LNCAP (cell line): ENCODE results near the gene PCDHGB3.

Experiments used
- TF ChIP-seq, protein P1 (sequence below): fragments of 450-650 bp; IDR thresholded peaks from 2 replicates; pipeline ENCODE4 v1.5.1; 2017; ENCODE audit warnings: mild to moderate bottlenecking

The PCDHGB3 gene

DNA sequence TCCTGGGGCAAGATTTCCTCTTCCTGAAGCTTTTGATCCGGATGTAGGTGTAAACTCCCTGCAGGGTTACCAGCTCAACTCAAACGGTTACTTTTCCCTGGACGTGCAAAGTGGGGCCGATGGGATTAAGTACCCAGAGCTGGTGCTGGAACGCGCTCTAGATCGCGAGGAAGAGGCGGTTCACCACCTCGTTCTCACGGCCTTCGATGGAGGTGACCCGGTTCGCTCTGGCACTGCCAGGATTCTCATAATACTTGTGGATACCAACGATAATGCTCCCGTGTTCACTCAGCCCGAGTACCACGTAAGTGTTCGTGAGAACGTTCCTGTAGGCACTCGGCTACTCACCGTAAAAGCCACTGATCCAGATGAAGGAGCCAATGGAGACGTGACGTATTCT, 14.4 kb upstream of the PCDHGB3 start:
- TF ChIP-seq, protein P1, sequence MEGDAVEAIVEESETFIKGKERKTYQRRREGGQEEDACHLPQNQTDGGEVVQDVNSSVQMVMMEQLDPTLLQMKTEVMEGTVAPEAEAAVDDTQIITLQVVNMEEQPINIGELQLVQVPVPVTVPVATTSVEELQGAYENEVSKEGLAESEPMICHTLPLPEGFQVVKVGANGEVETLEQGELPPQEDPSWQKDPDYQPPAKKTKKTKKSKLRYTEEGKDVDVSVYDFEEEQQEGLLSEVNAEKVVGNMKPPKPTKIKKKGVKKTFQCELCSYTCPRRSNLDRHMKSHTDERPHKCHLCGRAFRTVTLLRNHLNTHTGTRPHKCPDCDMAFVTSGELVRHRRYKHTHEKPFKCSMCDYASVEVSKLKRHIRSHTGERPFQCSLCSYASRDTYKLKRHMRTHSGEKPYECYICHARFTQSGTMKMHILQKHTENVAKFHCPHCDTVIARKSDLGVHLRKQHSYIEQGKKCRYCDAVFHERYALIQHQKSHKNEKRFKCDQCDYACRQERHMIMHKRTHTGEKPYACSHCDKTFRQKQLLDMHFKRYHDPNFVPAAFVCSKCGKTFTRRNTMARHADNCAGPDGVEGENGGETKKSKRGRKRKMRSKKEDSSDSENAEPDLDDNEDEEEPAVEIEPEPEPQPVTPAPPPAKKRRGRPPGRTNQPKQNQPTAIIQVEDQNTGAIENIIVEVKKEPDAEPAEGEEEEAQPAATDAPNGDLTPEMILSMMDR = no peak

DNA sequence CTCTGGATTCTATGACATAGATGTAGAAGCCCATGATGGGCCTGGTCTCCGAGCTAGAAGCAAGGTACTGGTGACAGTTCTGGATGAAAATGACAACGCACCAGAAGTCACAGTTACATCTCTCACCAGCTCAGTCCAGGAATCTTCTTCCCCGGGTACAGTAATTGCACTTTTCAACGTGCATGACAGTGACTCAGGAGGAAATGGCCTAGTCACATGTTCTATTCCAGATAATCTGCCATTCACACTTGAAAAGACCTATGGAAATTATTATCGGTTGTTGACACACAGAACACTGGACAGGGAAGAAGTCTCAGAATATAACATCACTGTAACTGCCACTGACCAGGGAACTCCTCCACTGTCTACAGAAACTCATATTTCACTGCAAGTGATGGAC, 13.9 kb upstream of the PCDHGB3 start:
- TF ChIP-seq, protein P1 = no peak

DNA sequence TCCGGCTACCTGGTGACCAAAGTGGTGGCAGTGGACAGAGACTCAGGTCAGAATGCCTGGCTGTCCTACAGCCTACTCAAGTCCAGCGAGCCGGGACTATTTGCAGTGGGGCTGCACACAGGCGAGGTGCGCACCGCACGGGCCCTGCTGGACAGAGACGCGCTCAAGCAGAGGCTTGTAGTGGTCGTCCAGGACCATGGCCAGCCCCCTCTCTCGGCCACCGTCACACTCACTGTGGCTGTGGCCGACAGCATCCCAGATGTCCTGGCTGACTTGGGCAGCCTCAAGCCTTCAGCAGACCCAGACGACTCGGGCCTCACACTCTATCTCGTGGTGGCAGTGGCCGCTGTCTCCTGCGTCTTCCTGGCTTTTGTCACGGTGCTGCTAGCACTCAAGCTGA, 13.1 kb upstream of the PCDHGB3 start:
- TF ChIP-seq, protein P1 = no peak

DNA sequence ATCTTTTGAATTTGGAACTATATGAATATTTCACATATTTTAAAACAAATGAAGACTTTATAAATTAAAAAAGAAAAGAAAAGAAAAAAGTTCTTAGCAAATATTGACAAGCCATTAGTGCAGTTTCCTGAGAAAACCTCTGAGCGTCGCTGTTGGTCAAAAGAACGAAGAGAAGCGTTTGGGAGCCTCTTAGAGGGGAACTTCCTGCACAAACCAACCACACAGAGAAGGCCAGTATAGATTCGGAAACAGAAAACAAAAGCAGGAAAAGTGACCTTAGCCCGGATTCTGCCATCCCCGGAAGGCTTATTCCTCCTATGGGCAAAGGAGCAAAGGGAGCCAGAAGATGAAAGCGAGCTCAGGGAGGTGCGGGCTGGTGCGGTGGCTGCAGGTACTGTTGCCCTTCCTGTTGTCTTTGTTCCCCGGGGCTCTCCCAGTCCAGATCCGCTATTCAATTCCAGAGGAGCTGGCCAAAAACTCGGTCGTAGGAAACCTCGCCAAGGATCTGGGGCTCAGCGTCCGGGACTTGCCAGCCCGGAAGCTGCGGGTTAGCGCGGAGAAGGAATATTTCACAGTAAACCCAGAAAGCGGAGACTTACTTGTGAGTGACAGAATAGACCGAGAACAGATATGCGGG, 10.1 kb upstream of the PCDHGB3 start, which contains the start of gene PCDHGB2:
TSS of gene PCDHGB2 (plus strand) at position 205 of the 637 bp plus-strand sequence. CDS start at position 347, 142 bp downstream.
- TF ChIP-seq, protein P1 = peak; percentile 14; the same call in 1 of the 2 replicates

DNA sequence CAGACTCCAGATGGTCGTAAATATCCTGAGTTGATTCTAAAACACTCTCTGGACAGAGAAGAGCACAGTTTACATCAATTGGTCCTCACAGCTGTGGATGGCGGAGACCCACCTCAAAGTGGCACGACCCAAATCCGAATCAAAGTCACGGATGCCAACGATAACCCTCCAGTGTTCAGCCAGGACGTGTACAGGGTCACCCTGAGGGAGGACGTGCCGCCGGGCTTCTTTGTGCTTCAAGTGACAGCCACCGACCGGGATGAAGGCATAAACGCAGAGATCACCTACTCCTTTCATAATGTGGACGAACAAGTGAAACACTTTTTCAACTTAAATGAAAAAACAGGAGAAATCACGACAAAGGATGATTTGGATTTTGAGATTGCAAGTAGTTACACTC, 9.4 kb upstream of the PCDHGB3 start:
- TF ChIP-seq, protein P1 = no peak

DNA sequence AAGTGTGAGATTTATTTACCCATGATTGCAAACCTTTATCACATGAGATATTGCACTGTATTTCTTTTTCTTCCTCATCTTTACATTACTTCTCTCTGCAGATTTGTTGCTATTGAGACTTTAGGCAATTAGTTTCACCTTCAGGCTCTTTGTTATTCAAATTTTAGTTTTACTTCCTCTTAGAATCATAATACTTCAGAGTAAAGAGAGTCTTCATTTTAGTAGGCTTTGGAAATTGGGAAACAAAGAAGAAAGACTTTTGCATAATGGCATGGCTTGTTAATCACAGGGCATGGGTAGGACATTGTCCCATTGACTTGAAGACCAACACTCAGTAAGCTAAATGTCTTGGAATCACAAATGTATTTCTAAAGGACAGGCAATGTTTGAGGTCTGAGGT, 7.3 kb upstream of the PCDHGB3 start:
- TF ChIP-seq, protein P1 = no peak

DNA sequence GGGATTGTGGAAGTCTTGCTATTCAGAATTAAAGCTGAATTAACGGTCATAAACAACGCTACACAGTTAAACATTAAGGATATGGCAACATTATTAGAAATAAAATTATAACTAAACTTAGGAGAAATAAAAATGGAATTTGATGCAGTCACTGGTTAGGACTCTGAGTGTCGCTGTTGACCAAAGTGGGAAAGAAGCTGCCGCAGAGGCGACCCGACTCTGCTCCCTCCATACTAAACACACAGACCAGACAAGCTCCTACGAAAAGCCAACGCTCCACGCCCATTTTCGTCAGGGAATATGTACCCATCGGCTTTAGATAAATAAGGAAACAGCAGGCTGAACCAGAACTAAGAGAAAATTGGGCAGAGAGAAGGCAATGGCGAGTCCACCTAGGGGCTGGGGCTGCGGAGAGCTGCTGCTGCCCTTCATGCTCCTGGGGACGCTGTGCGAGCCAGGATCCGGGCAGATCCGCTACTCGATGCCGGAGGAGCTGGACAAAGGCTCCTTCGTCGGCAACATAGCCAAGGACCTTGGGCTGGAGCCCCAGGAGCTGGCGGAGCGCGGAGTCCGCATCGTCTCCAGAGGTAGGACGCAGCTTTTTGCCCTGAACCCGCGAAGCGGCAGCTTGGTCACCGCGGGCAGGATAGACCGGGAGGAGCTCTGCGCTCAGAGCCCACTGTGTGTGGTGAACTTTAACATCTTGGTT, 5.9 kb upstream of the PCDHGB3 start, which contains the start of gene PCDHGA5:
TSS of gene PCDHGA5 (plus strand) at position 211 of the 709 bp plus-strand sequence. CDS start at position 380, 169 bp downstream.
- TF ChIP-seq, protein P1 = peak; percentile 33; the same call in 1 of the 2 replicates
